GM12874 (cell line): Measurements from ENCODE around the gene RCOR3.

Experiments used
- TF ChIP-seq, protein P1 (sequence below): IDR thresholded peaks from 2 replicates; pipeline ENCODE4 v1.5.1; 2011; ENCODE audit warnings: low read depth, mild to moderate bottlenecking, control low read depth, low read length, moderate library complexity; ENCODE audit not compliant: insufficient read depth

RCOR3 gene

DNA sequence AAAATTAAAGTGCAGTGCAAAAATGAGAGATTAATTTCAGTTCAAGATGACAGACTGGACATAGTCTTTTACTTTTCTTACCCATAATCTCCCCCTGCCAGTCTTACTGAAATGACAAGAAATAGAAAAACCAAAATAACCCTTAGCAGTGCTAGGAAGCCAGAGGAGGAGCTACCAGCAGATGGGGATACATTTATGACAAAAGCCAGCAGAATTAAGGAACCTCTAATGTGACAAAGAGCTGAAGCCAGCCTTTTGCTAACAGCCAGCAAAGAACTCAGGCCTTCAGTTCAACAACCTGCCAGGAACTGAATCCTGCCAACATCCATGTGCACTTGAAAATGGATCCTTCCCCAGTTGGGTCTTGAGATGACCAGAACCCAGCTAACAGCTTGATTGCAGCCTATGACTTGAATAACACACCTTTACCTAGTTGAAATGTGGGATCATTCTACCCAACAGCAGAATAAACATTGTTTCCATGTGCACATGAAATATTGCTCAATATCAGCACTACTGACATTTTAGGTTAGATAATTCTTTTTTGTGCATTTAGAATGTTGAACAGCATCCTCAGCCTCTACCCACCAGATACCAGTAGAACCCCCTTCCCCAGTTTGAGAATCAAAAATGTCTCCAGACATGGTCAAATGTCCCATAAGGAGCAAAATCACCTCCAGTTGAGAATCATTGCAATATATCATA is 59.6 kb downstream of the RCOR3 start:
- TF ChIP-seq, protein P1, sequence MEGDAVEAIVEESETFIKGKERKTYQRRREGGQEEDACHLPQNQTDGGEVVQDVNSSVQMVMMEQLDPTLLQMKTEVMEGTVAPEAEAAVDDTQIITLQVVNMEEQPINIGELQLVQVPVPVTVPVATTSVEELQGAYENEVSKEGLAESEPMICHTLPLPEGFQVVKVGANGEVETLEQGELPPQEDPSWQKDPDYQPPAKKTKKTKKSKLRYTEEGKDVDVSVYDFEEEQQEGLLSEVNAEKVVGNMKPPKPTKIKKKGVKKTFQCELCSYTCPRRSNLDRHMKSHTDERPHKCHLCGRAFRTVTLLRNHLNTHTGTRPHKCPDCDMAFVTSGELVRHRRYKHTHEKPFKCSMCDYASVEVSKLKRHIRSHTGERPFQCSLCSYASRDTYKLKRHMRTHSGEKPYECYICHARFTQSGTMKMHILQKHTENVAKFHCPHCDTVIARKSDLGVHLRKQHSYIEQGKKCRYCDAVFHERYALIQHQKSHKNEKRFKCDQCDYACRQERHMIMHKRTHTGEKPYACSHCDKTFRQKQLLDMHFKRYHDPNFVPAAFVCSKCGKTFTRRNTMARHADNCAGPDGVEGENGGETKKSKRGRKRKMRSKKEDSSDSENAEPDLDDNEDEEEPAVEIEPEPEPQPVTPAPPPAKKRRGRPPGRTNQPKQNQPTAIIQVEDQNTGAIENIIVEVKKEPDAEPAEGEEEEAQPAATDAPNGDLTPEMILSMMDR = no peak

GRCh38 chr1:211319892-211320291 is 60.7 kb downstream of the RCOR3 start:
- TF ChIP-seq, protein P1 = no peak

DNA sequence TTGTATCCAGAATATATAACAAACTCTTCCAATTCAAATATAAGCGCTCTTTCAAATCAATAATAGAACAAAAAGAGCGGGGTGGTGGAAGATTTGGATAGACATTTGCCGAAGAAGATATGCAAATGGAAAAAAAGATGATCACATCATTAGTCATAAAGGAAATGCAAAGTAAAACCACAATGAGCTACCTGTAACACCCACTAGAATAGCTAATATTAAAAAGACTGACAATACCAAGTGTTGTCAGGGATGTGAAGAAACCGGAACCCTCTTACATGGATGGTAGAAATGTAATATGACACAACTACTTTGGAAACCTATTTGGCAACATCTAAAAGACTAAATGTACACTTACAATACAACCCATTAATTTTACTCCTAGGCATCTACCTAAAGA is 61.8 kb downstream of the RCOR3 start:
- TF ChIP-seq, protein P1 = no peak

GRCh38 chr1:211323156-211324063 is 64.2 kb downstream of the RCOR3 start:
- TF ChIP-seq, protein P1 = peak; percentile 87

DNA sequence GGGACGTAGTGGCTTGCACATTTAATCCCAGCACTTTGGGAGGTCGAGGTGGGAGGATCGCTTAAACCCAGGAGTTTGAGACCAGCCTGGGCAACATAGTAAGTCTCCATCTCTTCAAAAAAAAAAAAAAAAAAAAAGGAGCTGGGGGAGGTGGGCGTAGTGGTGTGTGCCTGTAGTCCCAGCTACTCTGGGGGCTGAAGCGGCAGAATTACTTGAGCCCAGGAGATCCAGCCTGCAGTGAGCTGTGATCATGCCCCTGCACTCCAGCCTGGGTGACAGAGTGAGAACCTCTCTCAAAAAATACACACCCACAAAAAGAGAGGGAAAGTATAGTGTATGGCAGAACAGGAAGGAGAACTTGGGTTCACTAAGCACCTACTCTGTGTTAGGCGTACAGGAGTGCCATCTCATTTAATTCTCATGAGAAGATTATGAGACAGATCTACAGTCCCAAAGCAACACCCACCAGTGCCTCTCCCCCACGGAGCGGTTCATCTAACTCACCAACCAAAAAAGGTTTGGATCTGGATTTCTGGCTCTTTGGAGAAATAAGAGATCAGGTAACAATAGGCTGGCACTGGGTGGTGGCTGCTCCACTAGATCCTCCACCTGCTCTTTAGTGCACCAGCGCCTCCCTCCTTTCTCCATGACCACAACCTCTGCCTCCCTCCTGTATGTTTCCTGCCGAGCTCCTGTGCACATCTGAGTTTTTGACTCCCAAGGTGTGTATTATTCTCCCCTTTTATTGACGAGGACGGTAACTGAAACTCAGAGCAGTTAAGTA is 66.0 kb downstream of the RCOR3 start:
- TF ChIP-seq, protein P1 = no peak

- TF ChIP-seq, protein P1 = no peak
These were observed 67.0 kb downstream of the RCOR3 start for GRCh38 chr1:211326140-211326527.
